ENCODE results near the gene CYFIP1. TPM values are rescaled to one million over a fixed set of nuclear protein-coding genes. Genes with fewer than 3 reads are reported as not detected.

The CYFIP1 gene
- total and polyA plus RNA-seq, 2 of the 8 experiments (the other 6 are each of a cell fraction or from before 2014, with no cell fraction given), result 38.6 to 81.7 TPM

GRCh38 chr15:22903961-22904534, 76.1 kb downstream of the CYFIP1 start:
- 0 out of 2 replicates have a peak, but pooled peaks cover 2% of the 10 kb centered on the region for H3K23me2 ChIP-seq (ENCODE audit: low read depth, low read length)
- no peak overlapping the region for H2AK5ac ChIP-seq (ENCODE audit: low read depth, low read length)
- no peak overlapping the region for H3K14ac ChIP-seq (ENCODE audit: insufficient read length)
- H3K56ac ChIP-seq (replicated peaks; ENCODE audit: insufficient read length, low read depth, low read length), result no peak overlapping the region
- no peak overlapping the region for H3K18ac ChIP-seq (ENCODE audit: extremely low read depth, low read length)
- no peak overlapping the region for H3K4ac ChIP-seq (replicated peaks; ENCODE audit: insufficient read length, low read depth, low read length)
- H4K20me1 ChIP-seq (replicated peaks in 1 of 2; ENCODE audit: control insufficient read depth in 1 of 2, insufficient read depth in 2 of 2, low read length in 2 of 2), result peaks cover 2 to 5% of the 10 kb centered on the region in 2 experiments
- no peak for DNase-seq (ENCODE audit: low read depth in 1 of 2, low spot score in 2 of 2)
- H3K27ac ChIP-seq (ENCODE audit: low read depth, low read length), result no peak overlapping the region
- no peaks in the 10 kb centered on the region for H3K27me3 ChIP-seq (replicated peaks in 1 of 4; ENCODE audit: control insufficient read depth in 3 of 4, extremely low read depth in 1 of 4, insufficient read depth in 3 of 4, low read length in 3 of 4)
- no peak overlapping the region for H3K23ac ChIP-seq (ENCODE audit: insufficient read length)
- no peak overlapping the region for H4K8ac ChIP-seq (ENCODE audit: extremely low read depth, insufficient read depth, low read length)
- no peaks in the 10 kb centered on the region for H3K79me2 ChIP-seq (ENCODE audit: control insufficient read depth in 1 of 2, insufficient read depth in 2 of 2, low read length in 2 of 2)
- H3K9me3 ChIP-seq (ENCODE audit: insufficient read depth in 2 of 2, low read depth in 1 of 2, low read length in 1 of 2), result no peaks in the 10 kb centered on the region
- H3K4me2 ChIP-seq (ENCODE audit: insufficient read depth in 1 of 2, low read depth in 2 of 2, low read length in 2 of 2), result no peak overlapping the region
- H2AFZ ChIP-seq (ENCODE audit: low read length), result no peak overlapping the region
- H2BK5ac ChIP-seq (ENCODE audit: low read depth, low read length), result peak overlapping the region; percentile 49; the same call in 1 of the 2 replicates
- FAIRE-seq, result no peak
- H2BK12ac ChIP-seq (ENCODE audit: low read depth, low read length), result no peak overlapping the region
- POLR2A ChIA-PET (ENCODE audit: partially characterized antibody), result interaction anchor here (0.6 kb wide), 1 partner anchor 49 kb away, joined by 6 read pairs; no protein-coding TSS in a partner anchor
- H2BK15ac ChIP-seq (ENCODE audit: low read length), result no peak overlapping the region
- WGBS, 2 experiments (ENCODE audit: extremely low coverage in 1 of 2, insufficient coverage in 1 of 2, insufficient read length in 1 of 2, insufficient replicate concordance in 2 of 2, low coverage in 1 of 2, low lambda C conversion rate in 2 of 2, missing lambda C conversion rate in 1 of 2), result 94% methylated on average over 19 of the region's 19 CpGs; no CpG with 5 or more reads in 1 of the 2 experiments
- CTCF ChIA-PET (ENCODE audit: partially characterized antibody), result interaction anchor here (1.6 to 1.8 kb wide), 2 partner anchors 9 to 19 kb away, joined by 3 to 7 read pairs; no protein-coding TSS in a partner anchor
- H4K91ac ChIP-seq (replicated peaks; ENCODE audit: insufficient read length, low read length), result no peak overlapping the region
- H3K9ac ChIP-seq (replicated peaks in 1 of 4; ENCODE audit: extremely low read depth in 1 of 4, low read depth in 3 of 4, low read length in 3 of 4), result no peak overlapping the region
- no peak overlapping the region for H2BK20ac ChIP-seq (ENCODE audit: low read length)
- no peaks in the 10 kb centered on the region; a peak in 3 of 8 replicates for H3K36me3 ChIP-seq (ENCODE audit: control insufficient read depth in 2 of 4, insufficient read depth in 4 of 4, low read length in 3 of 4)
- TF ChIP-seq TBP (IDR thresholded peaks at IDR 0.05; ENCODE audit: low read depth, low read length) (no peak), NANOG (IDR thresholded peaks at IDR 0.05; ENCODE audit: insufficient read depth, low read depth, low read length, poor library complexity, severe bottlenecking) (no peak)
- no peaks in the 10 kb centered on the region for H3K4me1 ChIP-seq (replicated peaks in 1 of 4; ENCODE audit: control insufficient read depth in 3 of 4, insufficient read depth in 4 of 4, low read length in 3 of 4)
- H3K79me1 ChIP-seq (ENCODE audit: low read depth, low read length), result no peaks in the 10 kb centered on the region
- no peak overlapping the region for H4K5ac ChIP-seq (ENCODE audit: insufficient read length, low read depth, low read length)
- H3K4me3 ChIP-seq (ENCODE audit: extremely low read depth in 1 of 4, insufficient read depth in 2 of 4, low read depth in 3 of 4, low read length in 4 of 4), result no peak overlapping the region
- no peak overlapping the region for H2BK120ac ChIP-seq (replicated peaks; ENCODE audit: low read depth, low read length)

Data from H1 (cell line).